ENCODE data around the gene ALOX5AP. TPM values are rescaled to one million over a fixed set of nuclear protein-coding genes. Genes with fewer than 3 reads are reported as not detected.

ALOX5AP gene
- polyA plus RNA-seq, 2 of the 4 experiments (the other 2 are of a cell fraction), result 2.3 to 2.8 TPM

DNA sequence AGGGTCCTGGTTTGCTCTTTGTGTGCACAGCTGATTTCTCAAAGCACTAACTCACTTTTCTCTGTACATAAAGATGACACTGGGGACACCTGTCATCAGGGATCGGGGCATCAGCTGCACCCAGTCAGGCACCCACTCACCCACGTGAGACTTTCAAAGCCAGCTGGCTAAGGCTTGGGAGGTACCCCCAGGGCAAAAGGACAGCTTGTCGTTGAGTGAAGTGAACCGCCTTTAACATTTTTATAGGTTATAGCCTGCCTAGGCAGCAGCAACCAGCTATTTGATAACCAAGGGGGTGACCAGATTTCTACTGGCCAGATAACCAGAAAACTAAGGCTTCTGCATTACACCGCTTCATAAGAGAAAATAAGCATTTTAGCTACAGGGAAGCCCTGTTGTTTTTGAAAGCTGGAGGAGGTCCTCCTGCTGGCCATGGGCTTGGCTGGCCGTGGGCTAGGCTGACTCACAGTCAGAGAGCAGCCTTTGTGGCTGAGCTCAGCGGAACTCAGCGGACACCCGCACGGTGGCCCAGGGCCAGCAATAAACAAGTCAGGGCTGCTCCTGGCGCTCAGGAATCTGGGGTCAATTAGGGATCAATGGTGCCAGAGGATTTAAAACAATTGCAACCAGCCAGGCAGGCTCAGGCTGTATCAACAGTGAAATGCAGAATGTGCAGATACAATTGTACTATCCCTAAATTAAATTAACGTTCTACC is 57.1 kb downstream of the ALOX5AP start:
- H3K9me3 ChIP-seq, result no peaks in the 10 kb centered on the region
- no peak for FAIRE-seq
- ChIA-PET POLR2A (interaction anchor here (1.6 to 1.7 kb wide), 3 partner anchors 49 to 175 kb away, joined by 4 to 9 read pairs (median 7); partner anchors contain the start of gene USPL1), CTCF (interaction anchor here (0.6 to 9.4 kb wide), 10 partner anchors 12 to 252 kb away, joined by 3 to 40 read pairs (median 3); no protein-coding TSS in a partner anchor)
- 43% methylated on average over 12 of the region's 12 CpGs for WGBS (ENCODE audit: missing lambda C conversion rate)
- peak; percentile 33 to 36 for DNase-seq (ENCODE audit: low read depth in 1 of 2, low spot score in 1 of 2)
- no peak overlapping the region for H3K4me3 ChIP-seq
- H3K4me1 ChIP-seq, result peaks cover 21% of the 10 kb centered on the region
- peak overlapping the region; percentile 49 for H3K4me2 ChIP-seq
- peak overlapping the region; percentile 54 to 79; a peak in 5 of 6 replicates for H3K27ac ChIP-seq
- TF ChIP-seq MAFK (IDR thresholded peaks at IDR 0.05; ENCODE audit: partially characterized antibody) (peak; percentile 14), ESRRA (IDR thresholded peaks at IDR 0.05; ENCODE audit: borderline replicate concordance, low read length) (no peak), SMC3 (IDR thresholded peaks at IDR 0.05) (0 out of 3 replicates have a peak, but pooled peaks have one; percentile 15), ZSCAN20 (CRISPR knock-in tag; IDR thresholded peaks at IDR 0.05) (no peak), NR3C1 (IDR thresholded peaks at IDR 0.05) (no peak), RFX5 (IDR thresholded peaks at IDR 0.05) (no peak), ZC3H11A (IDR thresholded peaks at IDR 0.05) (no peak), FOSL2 (IDR thresholded peaks at IDR 0.05) (no peak), FOSL2 (CRISPR knock-in tag; IDR thresholded peaks at IDR 0.05) (peak; percentile 28; the same call in 1 of the 2 replicates)
- TF ChIP-seq, protein P1, sequence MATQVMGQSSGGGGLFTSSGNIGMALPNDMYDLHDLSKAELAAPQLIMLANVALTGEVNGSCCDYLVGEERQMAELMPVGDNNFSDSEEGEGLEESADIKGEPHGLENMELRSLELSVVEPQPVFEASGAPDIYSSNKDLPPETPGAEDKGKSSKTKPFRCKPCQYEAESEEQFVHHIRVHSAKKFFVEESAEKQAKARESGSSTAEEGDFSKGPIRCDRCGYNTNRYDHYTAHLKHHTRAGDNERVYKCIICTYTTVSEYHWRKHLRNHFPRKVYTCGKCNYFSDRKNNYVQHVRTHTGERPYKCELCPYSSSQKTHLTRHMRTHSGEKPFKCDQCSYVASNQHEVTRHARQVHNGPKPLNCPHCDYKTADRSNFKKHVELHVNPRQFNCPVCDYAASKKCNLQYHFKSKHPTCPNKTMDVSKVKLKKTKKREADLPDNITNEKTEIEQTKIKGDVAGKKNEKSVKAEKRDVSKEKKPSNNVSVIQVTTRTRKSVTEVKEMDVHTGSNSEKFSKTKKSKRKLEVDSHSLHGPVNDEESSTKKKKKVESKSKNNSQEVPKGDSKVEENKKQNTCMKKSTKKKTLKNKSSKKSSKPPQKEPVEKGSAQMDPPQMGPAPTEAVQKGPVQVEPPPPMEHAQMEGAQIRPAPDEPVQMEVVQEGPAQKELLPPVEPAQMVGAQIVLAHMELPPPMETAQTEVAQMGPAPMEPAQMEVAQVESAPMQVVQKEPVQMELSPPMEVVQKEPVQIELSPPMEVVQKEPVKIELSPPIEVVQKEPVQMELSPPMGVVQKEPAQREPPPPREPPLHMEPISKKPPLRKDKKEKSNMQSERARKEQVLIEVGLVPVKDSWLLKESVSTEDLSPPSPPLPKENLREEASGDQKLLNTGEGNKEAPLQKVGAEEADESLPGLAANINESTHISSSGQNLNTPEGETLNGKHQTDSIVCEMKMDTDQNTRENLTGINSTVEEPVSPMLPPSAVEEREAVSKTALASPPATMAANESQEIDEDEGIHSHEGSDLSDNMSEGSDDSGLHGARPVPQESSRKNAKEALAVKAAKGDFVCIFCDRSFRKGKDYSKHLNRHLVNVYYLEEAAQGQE (IDR thresholded peaks at IDR 0.05), result no peak
- TF ChIP-seq, protein P2, sequence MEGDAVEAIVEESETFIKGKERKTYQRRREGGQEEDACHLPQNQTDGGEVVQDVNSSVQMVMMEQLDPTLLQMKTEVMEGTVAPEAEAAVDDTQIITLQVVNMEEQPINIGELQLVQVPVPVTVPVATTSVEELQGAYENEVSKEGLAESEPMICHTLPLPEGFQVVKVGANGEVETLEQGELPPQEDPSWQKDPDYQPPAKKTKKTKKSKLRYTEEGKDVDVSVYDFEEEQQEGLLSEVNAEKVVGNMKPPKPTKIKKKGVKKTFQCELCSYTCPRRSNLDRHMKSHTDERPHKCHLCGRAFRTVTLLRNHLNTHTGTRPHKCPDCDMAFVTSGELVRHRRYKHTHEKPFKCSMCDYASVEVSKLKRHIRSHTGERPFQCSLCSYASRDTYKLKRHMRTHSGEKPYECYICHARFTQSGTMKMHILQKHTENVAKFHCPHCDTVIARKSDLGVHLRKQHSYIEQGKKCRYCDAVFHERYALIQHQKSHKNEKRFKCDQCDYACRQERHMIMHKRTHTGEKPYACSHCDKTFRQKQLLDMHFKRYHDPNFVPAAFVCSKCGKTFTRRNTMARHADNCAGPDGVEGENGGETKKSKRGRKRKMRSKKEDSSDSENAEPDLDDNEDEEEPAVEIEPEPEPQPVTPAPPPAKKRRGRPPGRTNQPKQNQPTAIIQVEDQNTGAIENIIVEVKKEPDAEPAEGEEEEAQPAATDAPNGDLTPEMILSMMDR (IDR thresholded peaks at IDR 0.05), result no peak
- peak; percentile 89 to 93 for ATAC-seq

DNA sequence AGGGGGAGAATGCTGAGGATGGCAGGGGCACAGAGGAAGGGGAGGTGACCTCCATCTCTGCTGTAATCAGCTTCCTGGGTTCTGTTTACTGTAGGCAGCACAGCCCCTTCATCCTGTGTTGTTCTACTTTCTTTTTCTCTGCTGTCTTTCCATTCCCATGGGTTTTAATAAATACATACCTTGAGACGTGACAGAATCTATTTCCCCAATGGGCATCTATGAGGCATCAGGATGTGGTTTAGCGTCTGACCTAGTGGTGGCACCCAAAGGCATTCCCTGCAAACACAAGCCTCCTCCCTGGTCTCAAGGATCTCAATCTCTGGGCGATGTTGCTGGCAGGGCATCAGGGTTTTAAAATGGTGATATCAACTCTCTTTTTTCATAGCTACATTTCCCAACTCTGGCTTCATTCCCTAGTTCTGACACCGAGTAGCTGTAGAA is 60.8 kb downstream of the ALOX5AP start:
- ATAC-seq (peak; percentile 71 to 78; a peak in 4 of 6 replicates), DNase-seq (ENCODE audit: low read depth in 1 of 2, low spot score in 1 of 2) (peak; percentile 25 to 37), FAIRE-seq (no peak)
- H3K27ac ChIP-seq, result peak overlapping the region; percentile 46 to 72; a peak in 4 of 6 replicates
- 9% methylated on average over 4 of the region's 4 CpGs for WGBS (ENCODE audit: missing lambda C conversion rate)
- ChIA-PET CTCF (interaction anchor here (0.9 to 9.4 kb wide), 6 partner anchors 8 to 664 kb away, joined by 3 to 40 read pairs (median 4); no protein-coding TSS in a partner anchor), POLR2A (no interaction called here)
- no peak overlapping the region for H3K4me3 ChIP-seq
- TF ChIP-seq BHLHE40 (IDR thresholded peaks at IDR 0.05; ENCODE audit: low read depth, low read length), result no peak
- TF ChIP-seq KDM5A (IDR thresholded peaks at IDR 0.05), result no peak
- TF ChIP-seq MAZ (IDR thresholded peaks at IDR 0.05; ENCODE audit: borderline replicate concordance, low read depth, low read length), result no peak
- TF ChIP-seq ZFP36 (IDR thresholded peaks at IDR 0.05; ENCODE audit: borderline replicate concordance, partially characterized antibody), result no peak
- no peak for TF ChIP-seq FOXS1 (CRISPR knock-in tag; IDR thresholded peaks at IDR 0.05)
- TF ChIP-seq, protein P3, sequence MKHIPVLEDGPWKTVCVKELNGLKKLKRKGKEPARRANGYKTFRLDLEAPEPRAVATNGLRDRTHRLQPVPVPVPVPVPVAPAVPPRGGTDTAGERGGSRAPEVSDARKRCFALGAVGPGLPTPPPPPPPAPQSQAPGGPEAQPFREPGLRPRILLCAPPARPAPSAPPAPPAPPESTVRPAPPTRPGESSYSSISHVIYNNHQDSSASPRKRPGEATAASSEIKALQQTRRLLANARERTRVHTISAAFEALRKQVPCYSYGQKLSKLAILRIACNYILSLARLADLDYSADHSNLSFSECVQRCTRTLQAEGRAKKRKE (CRISPR knock-in tag; IDR thresholded peaks at IDR 0.05; ENCODE audit: low read depth), result no peak
- TF ChIP-seq JUNB (IDR thresholded peaks at IDR 0.05), result no peak
- TF ChIP-seq, protein P1 (IDR thresholded peaks at IDR 0.05), result no peak
- TF ChIP-seq ZNF302 (CRISPR knock-in tag; IDR thresholded peaks at IDR 0.05), result no peak
- no peak for TF ChIP-seq SREBF2 (IDR thresholded peaks at IDR 0.05)
- no peaks in the 10 kb centered on the region for H3K9me3 ChIP-seq
- H3K4me2 ChIP-seq, result peak overlapping the region; percentile 40
- peaks cover 21% of the 10 kb centered on the region for H3K4me1 ChIP-seq

Data from A549 (cell line).